Upper lobe of left lung (tissue), 4 donors: ENCODE data around the gene OAS3.

Experiments
- EP300 ChIP-seq, 4 donors: sonication (generic); formaldehyde crosslinking; IDR thresholded peaks; one replicate each; pipeline ENCODE4 v1.5.1; 2017; ENCODE audit warnings: antibody characterized with exemption in 4 of 4, control low read depth in 2 of 4
- POLR2AphosphoS5 ChIP-seq, 2 donors: sonication (generic); formaldehyde crosslinking; IDR thresholded peaks; one replicate each; pipeline ENCODE4 v1.5.1; 2017; ENCODE audit warnings: antibody characterized with exemption in 2 of 2
- TF ChIP-seq, protein P1 (sequence below), 6 experiments: fragments of 450-650 bp in 4 of 6; fragments of 200-600 bp in 2 of 6; sonication (generic) in 2 of 6; IDR thresholded peaks; one replicate each; pipeline ENCODE4 v1.5.1; 2016 to 2019; ENCODE audit warnings: antibody characterized with exemption in 6 of 6

DNA sequence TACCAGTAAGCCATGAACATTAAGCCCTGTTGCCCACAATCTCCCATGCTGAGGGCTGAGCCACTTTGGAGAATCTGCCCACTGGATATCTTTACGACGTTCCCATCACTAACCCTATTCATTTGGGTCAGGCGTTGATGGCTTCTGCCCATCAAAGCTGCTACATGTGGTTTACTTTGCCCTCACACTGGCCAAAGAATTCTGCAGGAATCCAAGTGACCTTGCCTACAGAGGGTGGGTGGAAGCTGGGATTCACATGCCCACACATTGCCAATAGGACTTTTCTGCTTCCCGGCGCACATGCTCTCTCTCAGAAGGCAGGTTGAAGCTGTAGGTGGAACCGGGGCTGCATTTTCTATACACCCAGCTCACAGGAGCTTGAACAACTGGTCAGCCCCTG, 68.4 kb downstream of the OAS3 start:
- TF ChIP-seq, protein P1, sequence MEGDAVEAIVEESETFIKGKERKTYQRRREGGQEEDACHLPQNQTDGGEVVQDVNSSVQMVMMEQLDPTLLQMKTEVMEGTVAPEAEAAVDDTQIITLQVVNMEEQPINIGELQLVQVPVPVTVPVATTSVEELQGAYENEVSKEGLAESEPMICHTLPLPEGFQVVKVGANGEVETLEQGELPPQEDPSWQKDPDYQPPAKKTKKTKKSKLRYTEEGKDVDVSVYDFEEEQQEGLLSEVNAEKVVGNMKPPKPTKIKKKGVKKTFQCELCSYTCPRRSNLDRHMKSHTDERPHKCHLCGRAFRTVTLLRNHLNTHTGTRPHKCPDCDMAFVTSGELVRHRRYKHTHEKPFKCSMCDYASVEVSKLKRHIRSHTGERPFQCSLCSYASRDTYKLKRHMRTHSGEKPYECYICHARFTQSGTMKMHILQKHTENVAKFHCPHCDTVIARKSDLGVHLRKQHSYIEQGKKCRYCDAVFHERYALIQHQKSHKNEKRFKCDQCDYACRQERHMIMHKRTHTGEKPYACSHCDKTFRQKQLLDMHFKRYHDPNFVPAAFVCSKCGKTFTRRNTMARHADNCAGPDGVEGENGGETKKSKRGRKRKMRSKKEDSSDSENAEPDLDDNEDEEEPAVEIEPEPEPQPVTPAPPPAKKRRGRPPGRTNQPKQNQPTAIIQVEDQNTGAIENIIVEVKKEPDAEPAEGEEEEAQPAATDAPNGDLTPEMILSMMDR (IDR thresholded peaks at IDR 0.05) = no peak
- TF ChIP-seq EP300 (IDR thresholded peaks at IDR 0.05) (no peak), POLR2AphosphoS5 (IDR thresholded peaks at IDR 0.05) (no peak)
